GM12864 (cell line): ENCODE measurements around the gene ABCC12.

Experiments
- DNase-seq: peaks from one replicate; pipeline ENCODE4 v3.0.0-alpha.2; 2011; ENCODE audit warnings: low read depth
- H3K4me3 ChIP-seq: 2 replicates; pipeline ENCODE4 v1.5.1; 2011; ENCODE audit warnings: mild to moderate bottlenecking, low read depth, low read length, control low read depth
- TF ChIP-seq, protein P1 (sequence below): IDR thresholded peaks from 2 replicates; pipeline ENCODE4 v1.5.1; 2011; ENCODE audit warnings: low read depth, mild to moderate bottlenecking, moderate library complexity, low read length, control low read depth, inconsistent platforms; ENCODE audit errors: missing control alignments

The ABCC12 gene

DNA sequence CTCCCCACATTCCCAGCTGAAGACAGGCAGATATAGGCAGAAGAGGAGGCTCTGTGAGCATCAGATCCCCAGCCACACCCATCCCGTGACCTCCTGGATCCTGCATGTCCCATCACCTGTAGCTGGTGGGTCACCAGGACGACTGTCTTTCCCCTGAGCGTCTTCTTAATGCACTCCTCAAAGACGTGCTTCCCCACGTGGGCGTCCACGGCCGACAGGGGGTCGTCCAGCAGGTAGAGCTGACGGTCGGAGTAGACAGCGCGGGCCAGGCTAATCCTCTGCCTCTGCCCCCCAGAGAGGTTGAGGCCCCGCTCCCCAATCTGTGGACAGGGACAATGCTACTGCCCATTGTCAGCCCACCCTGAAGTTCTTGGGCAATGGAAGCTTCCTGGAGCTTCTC is 40.5 kb downstream of the ABCC12 start:
- TF ChIP-seq, protein P1, sequence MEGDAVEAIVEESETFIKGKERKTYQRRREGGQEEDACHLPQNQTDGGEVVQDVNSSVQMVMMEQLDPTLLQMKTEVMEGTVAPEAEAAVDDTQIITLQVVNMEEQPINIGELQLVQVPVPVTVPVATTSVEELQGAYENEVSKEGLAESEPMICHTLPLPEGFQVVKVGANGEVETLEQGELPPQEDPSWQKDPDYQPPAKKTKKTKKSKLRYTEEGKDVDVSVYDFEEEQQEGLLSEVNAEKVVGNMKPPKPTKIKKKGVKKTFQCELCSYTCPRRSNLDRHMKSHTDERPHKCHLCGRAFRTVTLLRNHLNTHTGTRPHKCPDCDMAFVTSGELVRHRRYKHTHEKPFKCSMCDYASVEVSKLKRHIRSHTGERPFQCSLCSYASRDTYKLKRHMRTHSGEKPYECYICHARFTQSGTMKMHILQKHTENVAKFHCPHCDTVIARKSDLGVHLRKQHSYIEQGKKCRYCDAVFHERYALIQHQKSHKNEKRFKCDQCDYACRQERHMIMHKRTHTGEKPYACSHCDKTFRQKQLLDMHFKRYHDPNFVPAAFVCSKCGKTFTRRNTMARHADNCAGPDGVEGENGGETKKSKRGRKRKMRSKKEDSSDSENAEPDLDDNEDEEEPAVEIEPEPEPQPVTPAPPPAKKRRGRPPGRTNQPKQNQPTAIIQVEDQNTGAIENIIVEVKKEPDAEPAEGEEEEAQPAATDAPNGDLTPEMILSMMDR = no peak
- no peak for DNase-seq
- H3K4me3 ChIP-seq = no peak overlapping the region

DNA sequence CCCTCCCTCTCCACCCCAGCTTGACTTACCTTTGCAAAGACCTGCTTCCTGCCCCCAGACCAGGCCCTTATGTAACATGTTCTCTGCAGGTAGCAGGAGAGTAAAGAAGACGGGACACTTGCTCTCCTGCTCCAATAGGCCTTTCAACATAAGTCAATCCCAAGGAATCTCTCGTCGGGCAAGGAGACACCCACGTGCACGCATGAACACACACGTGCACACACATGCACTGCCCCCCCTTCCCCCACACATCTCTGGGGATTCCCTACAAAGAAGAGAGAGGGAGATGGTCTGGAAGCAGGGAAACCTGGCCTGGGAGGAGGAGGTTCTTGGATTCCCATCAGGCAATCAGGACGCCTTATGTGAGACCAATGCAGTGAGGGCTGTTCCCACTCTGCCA is 41.4 kb downstream of the ABCC12 start:
- H3K4me3 ChIP-seq = no peak overlapping the region
- DNase-seq = no peak
- TF ChIP-seq, protein P1 = no peak

DNA sequence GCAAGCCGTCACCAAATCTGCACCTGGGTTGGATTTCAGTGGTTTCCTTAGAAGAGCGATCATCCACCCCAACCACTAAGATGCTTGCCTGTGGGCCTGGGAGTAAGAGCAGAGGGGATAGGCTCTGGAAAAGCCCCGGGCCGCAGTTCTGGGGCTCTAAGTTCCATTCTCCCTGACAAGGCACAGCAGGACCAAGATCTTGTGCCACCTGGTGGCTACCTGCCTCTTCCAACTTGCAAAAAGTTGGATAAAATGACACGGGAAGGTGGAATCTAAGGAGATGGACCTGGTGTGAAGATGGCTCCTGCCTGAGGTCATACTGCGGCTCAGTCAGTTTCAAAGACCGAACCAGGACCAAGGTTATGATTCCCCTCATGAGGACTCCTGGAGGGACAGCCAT is 42.3 kb downstream of the ABCC12 start:
- TF ChIP-seq, protein P1 = peak; percentile 30
- no peak for DNase-seq
- H3K4me3 ChIP-seq = no peak overlapping the region

DNA sequence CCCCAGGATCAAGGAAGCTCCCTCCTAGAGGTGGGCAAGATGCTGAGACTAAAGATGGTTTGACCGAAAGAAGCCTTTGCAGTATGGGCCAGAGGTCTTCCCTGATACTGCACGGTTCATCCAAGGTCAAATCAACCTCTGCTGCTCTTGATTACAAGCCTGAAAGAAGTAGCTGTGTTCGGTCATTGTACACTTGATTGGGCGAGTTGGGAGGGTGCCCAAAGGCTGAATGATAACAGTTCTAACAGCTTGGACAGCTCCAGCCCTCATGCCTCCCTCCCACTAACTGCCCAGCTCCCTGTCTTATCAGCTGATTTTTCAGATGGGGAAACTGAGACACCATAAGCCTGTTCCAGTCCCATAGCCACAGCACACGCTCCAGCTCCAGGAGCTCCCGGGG is 42.8 kb downstream of the ABCC12 start:
- DNase-seq = no peak
- TF ChIP-seq, protein P1 = no peak
- no peak overlapping the region for H3K4me3 ChIP-seq

DNA sequence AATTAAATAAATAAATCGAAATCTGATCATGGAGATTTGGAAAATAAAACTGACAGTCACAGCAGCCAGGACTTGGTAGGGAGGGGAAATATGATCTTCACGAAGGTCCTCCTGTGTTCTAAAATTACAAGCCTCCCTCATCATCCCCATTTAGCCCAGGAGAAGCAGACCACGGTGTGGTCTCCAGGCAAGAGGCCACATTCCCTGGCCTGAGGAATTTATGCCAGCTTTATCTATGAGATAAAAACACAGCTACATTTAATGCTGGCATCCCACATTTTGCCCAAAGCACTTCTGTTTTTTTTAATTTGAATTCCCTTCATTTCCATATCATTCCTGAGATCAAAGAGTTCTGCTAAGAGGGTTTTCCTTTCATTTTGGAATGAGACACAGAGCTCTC is 43.2 kb downstream of the ABCC12 start:
- TF ChIP-seq, protein P1 = no peak
- no peak for DNase-seq
- no peak overlapping the region for H3K4me3 ChIP-seq

DNA sequence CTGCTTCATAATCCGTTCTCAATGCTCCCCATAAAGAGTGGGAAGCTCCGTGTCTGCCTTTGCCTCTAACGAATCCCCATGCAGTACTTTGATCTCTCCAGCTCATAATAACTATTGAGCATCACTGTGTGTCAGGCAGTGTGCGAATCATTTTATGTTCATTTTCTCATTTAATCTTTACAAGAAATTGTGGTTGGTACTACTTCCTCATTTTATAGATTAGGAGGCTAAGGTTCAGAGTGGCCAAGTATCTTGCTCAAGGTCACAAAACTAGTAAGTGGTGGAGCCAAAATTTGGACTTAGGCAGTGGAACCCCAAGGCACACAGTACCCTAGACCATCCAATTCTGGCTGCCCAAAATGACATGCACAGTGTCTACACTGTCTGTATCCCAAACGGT is 44.8 kb downstream of the ABCC12 start:
- DNase-seq = no peak
- no peak overlapping the region for H3K4me3 ChIP-seq
- TF ChIP-seq, protein P1 = no peak

DNA sequence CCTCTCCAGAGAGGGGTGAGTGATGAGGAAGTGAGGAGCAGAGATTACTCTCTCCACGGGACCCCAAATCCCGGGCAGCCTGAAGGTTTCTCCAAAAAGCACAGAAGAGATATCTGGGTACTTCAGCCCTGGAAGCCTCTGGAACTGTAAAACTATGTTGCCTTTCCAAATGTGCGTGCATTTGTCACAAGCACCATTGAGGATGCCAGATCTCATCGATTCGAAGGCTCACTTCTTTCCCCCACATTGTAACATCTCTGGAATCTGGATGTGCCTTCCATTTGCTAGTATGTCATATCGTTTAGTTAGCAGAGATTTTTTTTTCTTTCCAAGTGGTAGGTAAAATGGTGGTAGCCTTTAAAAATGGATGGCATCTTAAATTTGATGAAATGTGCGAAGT is 45.8 kb downstream of the ABCC12 start:
- no peak overlapping the region for H3K4me3 ChIP-seq
- TF ChIP-seq, protein P1 = no peak
- no peak for DNase-seq
